Epithelial cell of esophagus (primary cell): Measurements from ENCODE around the gene ANK3.
A peak's percentile ranks its signal among the peaks of the same experiment; 100 is the strongest.

Experiments used
- DNase-seq: peaks from one replicate; pipeline ENCODE4 v3.0.0; 2010; ENCODE audit warnings: low read depth
- H3K4me3 ChIP-seq: 2 replicates; pipeline ENCODE4 v1.5.1; 2011; ENCODE audit warnings: mild to moderate bottlenecking, low read length, control low read depth
- TF ChIP-seq, protein P1 (sequence below): IDR thresholded peaks from 2 replicates; pipeline ENCODE4 v1.5.1; 2011; ENCODE audit warnings: low read depth, mild to moderate bottlenecking, low read length, control low read depth, inconsistent platforms; ENCODE audit not compliant: insufficient read depth; ENCODE audit errors: missing control alignments

The ANK3 gene

DNA sequence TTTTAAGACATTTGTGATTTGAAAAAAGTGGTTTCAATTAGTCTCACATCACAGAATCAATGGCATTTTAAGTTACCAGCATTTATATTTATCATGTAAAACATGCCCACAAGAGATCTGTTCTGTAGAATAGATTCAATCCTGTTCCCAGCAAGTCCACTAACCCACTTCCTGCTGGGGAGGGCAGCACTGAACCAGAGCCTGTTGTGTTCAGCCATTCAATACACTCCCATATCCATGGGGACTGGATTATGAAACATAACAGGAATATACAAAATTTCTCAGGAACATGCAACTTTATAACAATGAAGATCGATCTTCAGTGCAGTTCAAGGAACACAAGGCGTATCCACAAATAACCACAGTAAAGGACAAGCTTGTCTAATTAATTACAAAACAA is 24.4 kb upstream of the ANK3 start:
- no peak for DNase-seq
- TF ChIP-seq, protein P1, sequence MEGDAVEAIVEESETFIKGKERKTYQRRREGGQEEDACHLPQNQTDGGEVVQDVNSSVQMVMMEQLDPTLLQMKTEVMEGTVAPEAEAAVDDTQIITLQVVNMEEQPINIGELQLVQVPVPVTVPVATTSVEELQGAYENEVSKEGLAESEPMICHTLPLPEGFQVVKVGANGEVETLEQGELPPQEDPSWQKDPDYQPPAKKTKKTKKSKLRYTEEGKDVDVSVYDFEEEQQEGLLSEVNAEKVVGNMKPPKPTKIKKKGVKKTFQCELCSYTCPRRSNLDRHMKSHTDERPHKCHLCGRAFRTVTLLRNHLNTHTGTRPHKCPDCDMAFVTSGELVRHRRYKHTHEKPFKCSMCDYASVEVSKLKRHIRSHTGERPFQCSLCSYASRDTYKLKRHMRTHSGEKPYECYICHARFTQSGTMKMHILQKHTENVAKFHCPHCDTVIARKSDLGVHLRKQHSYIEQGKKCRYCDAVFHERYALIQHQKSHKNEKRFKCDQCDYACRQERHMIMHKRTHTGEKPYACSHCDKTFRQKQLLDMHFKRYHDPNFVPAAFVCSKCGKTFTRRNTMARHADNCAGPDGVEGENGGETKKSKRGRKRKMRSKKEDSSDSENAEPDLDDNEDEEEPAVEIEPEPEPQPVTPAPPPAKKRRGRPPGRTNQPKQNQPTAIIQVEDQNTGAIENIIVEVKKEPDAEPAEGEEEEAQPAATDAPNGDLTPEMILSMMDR = no peak
- H3K4me3 ChIP-seq = no peak overlapping the region

DNA sequence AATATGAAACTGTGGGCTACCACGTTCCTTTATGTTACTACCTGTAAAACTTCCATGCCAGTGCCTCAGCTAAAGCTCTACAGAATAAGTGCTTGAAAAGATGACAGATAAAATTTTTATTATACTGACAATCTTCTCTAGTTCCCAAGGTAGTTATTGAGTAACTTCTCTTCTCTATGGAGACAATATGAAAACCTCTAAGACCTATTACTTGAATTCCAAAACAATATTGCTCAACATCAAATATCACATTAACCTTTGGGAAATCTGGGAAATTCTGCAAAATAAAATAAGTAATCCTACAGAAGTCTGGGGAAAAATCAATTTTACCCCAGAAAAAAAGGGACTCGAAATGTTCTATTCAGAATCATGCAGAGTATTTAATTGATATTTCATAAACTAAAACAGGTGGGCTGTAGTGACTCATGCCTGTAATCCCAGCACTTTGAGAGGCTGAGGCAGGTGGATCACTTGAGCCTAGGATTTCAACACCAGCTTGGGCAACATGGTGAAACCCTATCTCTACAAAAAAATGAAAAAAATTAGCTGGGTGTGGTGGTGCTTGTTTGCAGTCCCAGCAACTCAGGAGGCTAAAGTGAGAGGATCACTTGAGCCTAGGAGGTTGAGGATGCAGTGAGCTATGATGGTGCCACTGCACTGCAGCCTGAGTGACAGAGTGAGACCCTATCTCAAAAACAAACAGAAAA is 23.8 kb upstream of the ANK3 start:
- DNase-seq = peak; percentile 54
- TF ChIP-seq, protein P1 = no peak

DNA sequence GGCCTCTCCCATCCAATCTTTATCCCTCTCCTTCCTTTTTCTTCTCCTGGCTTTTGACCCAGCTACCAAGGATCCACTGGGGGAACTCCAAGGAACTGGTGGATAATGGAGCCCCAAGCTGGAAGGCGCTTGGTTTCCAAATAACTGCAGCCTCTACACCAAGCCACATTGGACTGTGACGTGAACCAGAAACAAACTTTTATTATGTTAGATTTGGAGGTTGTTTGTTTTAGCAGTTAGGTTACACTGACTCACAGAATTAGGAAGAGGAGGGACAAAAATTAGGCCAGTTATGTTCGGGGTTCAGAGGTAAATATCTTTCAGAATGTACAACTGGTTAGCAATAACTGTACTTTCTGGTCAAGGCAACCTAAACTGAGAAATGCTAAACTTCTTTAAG is 21.3 kb upstream of the ANK3 start:
- DNase-seq = no peak
- no peak overlapping the region for H3K4me3 ChIP-seq
- TF ChIP-seq, protein P1 = no peak

More for the DNA sequence above, 23.8 kb upstream of the ANK3 start:
- no peak overlapping the region for H3K4me3 ChIP-seq

DNA sequence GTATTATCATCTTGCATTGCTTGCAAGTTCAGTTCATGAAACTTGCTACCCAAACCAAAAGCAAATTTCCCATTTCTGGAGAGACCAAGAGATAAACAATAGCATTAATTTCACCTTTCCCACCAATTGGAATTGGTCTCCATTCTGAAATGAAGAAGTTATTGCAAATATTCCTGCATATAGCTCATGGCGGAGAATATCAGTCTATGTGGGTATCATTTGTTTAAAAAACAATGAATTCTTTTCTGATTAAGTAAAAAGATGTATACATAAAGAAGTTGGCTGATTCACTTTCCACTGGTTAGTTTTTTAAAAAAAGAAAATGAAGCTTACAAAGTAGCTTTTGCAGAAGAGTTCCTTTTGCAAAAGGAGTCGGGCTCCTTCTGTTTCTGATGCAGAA is 19.5 kb upstream of the ANK3 start:
- TF ChIP-seq, protein P1 = no peak
- no peak overlapping the region for H3K4me3 ChIP-seq
- no peak for DNase-seq

DNA sequence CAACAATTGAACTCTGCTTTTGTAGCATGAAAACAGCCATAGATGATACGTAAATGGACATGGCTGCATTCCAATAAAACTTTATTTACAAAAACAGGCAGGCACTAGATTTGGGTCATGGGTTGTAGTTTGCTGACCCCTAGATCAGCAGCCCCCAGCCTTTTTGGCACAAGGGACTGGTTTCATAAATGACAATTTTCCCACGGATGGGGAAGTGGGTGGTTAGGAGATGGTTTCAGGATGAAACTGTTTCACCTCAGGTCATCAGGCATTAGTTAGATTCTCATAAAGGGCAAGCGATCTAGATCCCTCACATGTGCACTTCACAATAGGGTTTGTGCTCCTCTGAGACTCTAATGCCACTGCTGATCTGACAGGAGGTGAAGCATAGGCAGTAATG is 16.5 kb upstream of the ANK3 start:
- H3K4me3 ChIP-seq = no peak overlapping the region
- no peak for DNase-seq
- TF ChIP-seq, protein P1 = no peak

DNA sequence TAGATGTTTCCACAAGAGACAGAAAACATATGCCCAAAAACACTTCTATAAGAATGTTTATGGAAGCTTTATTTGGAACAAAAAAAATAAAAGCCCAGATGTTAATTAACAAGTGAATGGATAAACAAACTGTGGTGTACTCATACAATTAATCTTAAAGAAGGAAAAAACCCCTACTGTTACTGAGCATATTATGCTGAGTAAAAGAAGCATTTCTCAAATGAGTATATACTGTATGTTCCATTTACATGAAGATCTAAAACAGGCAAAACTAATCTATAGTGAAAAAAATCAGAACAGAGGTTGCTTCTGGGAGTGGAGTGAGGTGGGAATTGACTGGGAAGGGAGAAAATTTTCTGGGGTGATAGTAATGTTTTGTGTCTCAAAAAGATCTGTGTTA is 15.5 kb upstream of the ANK3 start:
- no peak overlapping the region for H3K4me3 ChIP-seq
- TF ChIP-seq, protein P1 = no peak
- DNase-seq = no peak
